ENCODE measurements around the gene ITGB5. TPM values are rescaled to one million over a fixed set of nuclear protein-coding genes. Genes with fewer than 3 reads are reported as not detected.

ITGB5 gene
- total and polyA plus RNA-seq, 2 experiments from 2014 or later, result 54.3 to 107 TPM

DNA sequence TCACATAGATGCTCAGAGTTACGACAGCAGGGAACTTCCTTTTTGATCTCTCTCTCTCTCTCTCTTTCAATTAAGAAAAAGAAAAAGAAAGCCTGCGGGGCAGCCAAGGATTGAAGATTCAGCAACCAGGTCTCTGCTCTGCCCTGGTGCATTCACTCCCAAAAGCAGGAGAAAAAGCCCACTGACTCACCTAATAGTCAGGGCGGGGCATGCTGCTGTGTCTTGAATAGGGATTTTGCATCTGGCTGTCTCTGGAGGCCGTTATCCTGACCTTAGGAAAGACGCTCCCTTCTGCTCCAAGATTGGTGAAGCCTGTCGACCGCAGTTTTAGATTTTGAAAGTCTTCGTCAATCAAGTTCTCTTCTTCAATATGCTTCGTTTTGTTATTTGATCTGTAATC, 20.8 kb upstream of the ITGB5 start:
- no peaks in the 10 kb centered on the region for H3K36me3 ChIP-seq
- no peak overlapping the region for H3K27ac ChIP-seq
- H3K4me3 ChIP-seq, result no peak overlapping the region
- DNase-seq (ENCODE audit: low read depth in 1 of 2, low spot score in 1 of 2), result no peak
- no peaks in the 10 kb centered on the region for H3K9me3 ChIP-seq (ENCODE audit: low read depth)
- TF ChIP-seq CTCF (IDR thresholded peaks at IDR 0.05; ENCODE audit: low read depth, low read length), result no peak
- no peaks in the 10 kb centered on the region for H3K4me1 ChIP-seq (ENCODE audit: low read depth)
- H3K27me3 ChIP-seq, result no peaks in the 10 kb centered on the region

GRCh38 chr3:124904835-124905492, 17.8 kb upstream of the ITGB5 start:
- TF ChIP-seq CTCF (IDR thresholded peaks at IDR 0.05; ENCODE audit: low read depth, low read length), result no peak
- Histone ChIP-seq H3K27me3 (no peaks in the 10 kb centered on the region), H3K4me1 (ENCODE audit: low read depth) (no peaks in the 10 kb centered on the region), H3K27ac (no peak overlapping the region), H3K4me3 (no peak overlapping the region), H3K36me3 (no peaks in the 10 kb centered on the region), H3K9me3 (ENCODE audit: low read depth) (no peaks in the 10 kb centered on the region)
- DNase-seq (ENCODE audit: low read depth in 1 of 2, low spot score in 1 of 2), result no peak

DNA sequence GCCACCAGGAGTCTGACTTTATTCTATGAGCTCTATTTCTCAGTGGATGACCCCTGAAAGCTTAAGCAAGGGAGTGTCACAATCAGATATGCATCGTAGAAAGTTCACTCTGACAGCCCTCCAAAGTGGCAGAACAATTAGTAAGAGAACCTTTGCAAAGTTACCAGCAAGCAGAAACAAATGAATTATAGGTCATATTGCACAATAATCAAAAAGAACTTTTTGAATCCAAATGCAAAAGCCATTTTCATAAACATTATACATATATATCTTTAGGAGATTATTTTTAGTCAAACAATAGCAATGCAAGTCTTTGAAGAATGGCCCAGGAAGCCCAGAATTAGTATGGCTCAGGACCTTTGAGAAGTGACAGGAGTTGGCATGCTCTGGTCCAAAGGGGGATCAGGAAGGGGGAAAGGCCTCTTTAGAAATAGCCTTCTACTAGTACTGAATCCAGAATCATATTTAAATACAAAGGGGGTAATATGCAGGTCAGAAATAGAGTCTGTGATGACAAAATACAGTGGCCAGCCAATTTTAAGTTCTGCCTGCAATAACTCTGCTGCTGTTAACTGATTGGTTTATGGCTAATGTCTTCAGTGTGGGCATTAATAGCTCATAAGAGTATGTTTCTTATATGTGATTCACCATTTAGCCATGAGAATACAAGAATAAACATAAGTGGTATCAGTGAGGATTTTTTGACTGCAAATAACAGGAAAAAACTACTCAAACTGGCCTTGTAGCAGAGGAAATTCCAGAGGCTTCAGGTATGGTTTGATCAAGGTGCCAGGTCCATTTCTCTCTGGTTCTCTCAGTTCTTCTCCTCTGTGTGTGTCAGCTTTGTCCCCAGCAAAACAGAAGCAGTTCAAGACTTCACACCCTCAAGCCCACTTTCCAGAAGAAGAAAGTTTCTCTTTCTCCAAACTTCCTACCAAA, 17.0 kb upstream of the ITGB5 start:
- H3K27me3 ChIP-seq, result no peaks in the 10 kb centered on the region
- no peaks in the 10 kb centered on the region for H3K36me3 ChIP-seq
- H3K4me1 ChIP-seq (ENCODE audit: low read depth), result no peaks in the 10 kb centered on the region
- no peaks in the 10 kb centered on the region for H3K9me3 ChIP-seq (ENCODE audit: low read depth)
- no peak for TF ChIP-seq CTCF (IDR thresholded peaks at IDR 0.05; ENCODE audit: low read depth, low read length)
- no peak overlapping the region for H3K27ac ChIP-seq
- no peak for DNase-seq (ENCODE audit: low read depth in 1 of 2, low spot score in 1 of 2)
- H3K4me3 ChIP-seq, result no peak overlapping the region

GRCh38 chr3:124896824-124897526, 9.8 kb upstream of the ITGB5 start:
- no peaks in the 10 kb centered on the region for H3K4me1 ChIP-seq (ENCODE audit: low read depth)
- no peak overlapping the region for H3K4me3 ChIP-seq
- no peak for TF ChIP-seq CTCF (IDR thresholded peaks at IDR 0.05; ENCODE audit: low read depth, low read length)
- no peaks in the 10 kb centered on the region for H3K36me3 ChIP-seq
- no peak for DNase-seq (ENCODE audit: low read depth in 1 of 2, low spot score in 1 of 2)
- H3K27ac ChIP-seq, result no peak overlapping the region
- H3K9me3 ChIP-seq (ENCODE audit: low read depth), result no peaks in the 10 kb centered on the region
- no peaks in the 10 kb centered on the region for H3K27me3 ChIP-seq

DNA sequence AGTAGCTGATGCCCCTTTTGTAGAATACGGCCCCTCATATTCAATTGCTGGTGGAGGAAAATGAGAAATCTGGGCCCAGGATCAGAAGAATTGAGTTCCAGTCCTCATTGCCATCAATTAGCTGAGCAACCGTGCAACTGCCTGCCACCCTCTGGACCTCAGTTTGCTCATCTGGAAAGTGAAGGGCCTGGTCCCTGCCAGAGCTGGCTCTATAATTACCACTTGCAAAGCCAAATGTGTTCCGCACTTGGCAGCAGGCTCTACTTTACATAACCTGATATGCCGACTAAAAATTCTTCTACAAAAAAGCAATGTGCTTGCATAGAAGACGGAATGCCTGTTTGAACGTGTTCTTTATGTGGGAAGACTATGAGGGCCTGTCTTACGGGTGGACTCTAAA, 8.6 kb upstream of the ITGB5 start:
- DNase-seq (ENCODE audit: low read depth in 1 of 2, low spot score in 1 of 2), result no peak
- H3K27me3 ChIP-seq, result no peaks in the 10 kb centered on the region
- no peaks in the 10 kb centered on the region for H3K36me3 ChIP-seq
- H3K9me3 ChIP-seq (ENCODE audit: low read depth), result no peaks in the 10 kb centered on the region
- H3K4me1 ChIP-seq (ENCODE audit: low read depth), result no peaks in the 10 kb centered on the region
- no peak for TF ChIP-seq CTCF (IDR thresholded peaks at IDR 0.05; ENCODE audit: low read depth, low read length)
- H3K4me3 ChIP-seq, result no peak overlapping the region
- no peak overlapping the region for H3K27ac ChIP-seq
